ENCODE results near the gene RAB8B.
"Not testable (repeated sequence)": the region's sequence is repeated elsewhere in the genome, so short reads cannot be mapped to it uniquely, and the experiment has no call there.

Gene RAB8B

GRCh38 chr15:63233667-63234423, 44.4 kb downstream of the RAB8B start:
- DNase-seq (ENCODE audit: low read depth in 3 of 3, low spot score in 1 of 3) = no peak

- DNase-seq (ENCODE audit: low read depth in 3 of 3, low spot score in 1 of 3) = no peak
These were observed 45.1 kb downstream of the RAB8B start for GRCh38 chr15:63234451-63234870.

GRCh38 chr15:63236272-63236671, 46.9 kb downstream of the RAB8B start:
- DNase-seq (ENCODE audit: low read depth in 3 of 3, low spot score in 1 of 3) = no peak

GRCh38 chr15:63237086-63237485, 47.7 kb downstream of the RAB8B start:
- not testable (repeated sequence) for DNase-seq (ENCODE audit: low read depth in 3 of 3, low spot score in 1 of 3)

GRCh38 chr15:63238171-63238570, 48.8 kb downstream of the RAB8B start:
- no peak for DNase-seq (ENCODE audit: low read depth in 3 of 3, low spot score in 1 of 3)

GRCh38 chr15:63238796-63239195, 49.4 kb downstream of the RAB8B start:
- no peak for DNase-seq (ENCODE audit: low read depth in 3 of 3, low spot score in 1 of 3)

- DNase-seq (ENCODE audit: low read depth in 3 of 3, low spot score in 1 of 3) = no peak
These were observed 50.7 kb downstream of the RAB8B start for GRCh38 chr15:63240109-63240508.

GRCh38 chr15:63241316-63241715, 51.9 kb downstream of the RAB8B start:
- DNase-seq (ENCODE audit: low read depth in 3 of 3, low spot score in 1 of 3) = no peak

GRCh38 chr15:63243101-63243500, 53.7 kb downstream of the RAB8B start:
- DNase-seq (ENCODE audit: low read depth in 3 of 3, low spot score in 1 of 3) = no peak

GRCh38 chr15:63243776-63244175, 54.4 kb downstream of the RAB8B start:
- no peak for DNase-seq (ENCODE audit: low read depth in 3 of 3, low spot score in 1 of 3)

- DNase-seq (ENCODE audit: low read depth in 3 of 3, low spot score in 1 of 3) = no peak
These were observed 55.0 kb downstream of the RAB8B start for GRCh38 chr15:63244399-63244798.

GRCh38 chr15:63244976-63245645, 55.7 kb downstream of the RAB8B start:
- no peak for DNase-seq (ENCODE audit: low read depth in 3 of 3, low spot score in 1 of 3)

- no peak for DNase-seq (ENCODE audit: low read depth in 3 of 3, low spot score in 1 of 3)
These were observed 57.5 kb downstream of the RAB8B start for GRCh38 chr15:63246691-63247469.

- DNase-seq (ENCODE audit: low read depth in 3 of 3, low spot score in 1 of 3) = no peak
These were observed 61.0 kb downstream of the RAB8B start for GRCh38 chr15:63250312-63250965.

GRCh38 chr15:63251701-63252100, 62.3 kb downstream of the RAB8B start:
- no peak for DNase-seq (ENCODE audit: low read depth in 3 of 3, low spot score in 1 of 3)

GRCh38 chr15:63252292-63252691, 62.9 kb downstream of the RAB8B start:
- DNase-seq (ENCODE audit: low read depth in 3 of 3, low spot score in 1 of 3) = no peak

- no peak for DNase-seq (ENCODE audit: low read depth in 3 of 3, low spot score in 1 of 3)
These were observed 65.6 kb downstream of the RAB8B start for GRCh38 chr15:63254991-63255390.

- no peak for DNase-seq (ENCODE audit: low read depth in 3 of 3, low spot score in 1 of 3)
These were observed 66.1 kb downstream of the RAB8B start for GRCh38 chr15:63255489-63255990.

GRCh38 chr15:63256433-63257274, 67.2 kb downstream of the RAB8B start:
- no peak for DNase-seq (ENCODE audit: low read depth in 3 of 3, low spot score in 1 of 3)

- no peak for DNase-seq (ENCODE audit: low read depth in 3 of 3, low spot score in 1 of 3)
These were observed 69.3 kb downstream of the RAB8B start for GRCh38 chr15:63258658-63259057.

Measured in stimulated activated CD4-positive, alpha-beta T cell treated with anti-CD3 and anti-CD28 coated beads, TNF-alpha, amount 100 ng/mL, for 1 hour (primary cell).